ENCODE measurements around the gene GAA. TPM values are rescaled to one million over a fixed set of nuclear protein-coding genes. Genes with fewer than 3 reads are reported as not detected.

The GAA gene
- total RNA-seq, 1 donor from 2014 or later = 143 TPM

- ATAC-seq = no peak
Measured at GRCh38 chr17:80060644-80061043, 40.7 kb upstream of the GAA start.

GRCh38 chr17:80061421-80061820 lies 40.0 kb upstream of the GAA start:
- no peak for DNase-seq
- peaks cover 8% of the 10 kb centered on the region for H3K36me3 ChIP-seq
- no peaks in the 10 kb centered on the region for H3K9me3 ChIP-seq
- ATAC-seq = no peak
- H3K27ac ChIP-seq = no peak overlapping the region
- H3K27me3 ChIP-seq (ENCODE audit: low read depth) = no peaks in the 10 kb centered on the region
- peaks cover 7% of the 10 kb centered on the region for H3K4me1 ChIP-seq
- intact Hi-C loops (cut with DNase I) = no loop called here
- TF ChIP-seq CTCF (IDR thresholded peaks at IDR 0.05) = no peak
- H3K4me3 ChIP-seq = no peak overlapping the region

More at GRCh38 chr17:80060644-80061043, 40.7 kb upstream of the GAA start:
- TF ChIP-seq CTCF (IDR thresholded peaks at IDR 0.05) = no peak
- intact Hi-C loops (cut with DNase I) = no loop called here
- H3K36me3 ChIP-seq = peaks cover 8% of the 10 kb centered on the region
- H3K4me3 ChIP-seq = no peak overlapping the region
- DNase-seq = no peak
- H3K27me3 ChIP-seq (ENCODE audit: low read depth) = no peaks in the 10 kb centered on the region
- H3K9me3 ChIP-seq = no peaks in the 10 kb centered on the region
- H3K27ac ChIP-seq = no peak overlapping the region
- H3K4me1 ChIP-seq = peaks cover 7% of the 10 kb centered on the region

- peak; percentile 72 for DNase-seq
- Histone ChIP-seq H3K27ac (peak overlapping the region; percentile 36), H3K4me1 (peaks cover 21% of the 10 kb centered on the region)
Measured at GRCh38 chr17:80063830-80064585, 37.4 kb upstream of the GAA start.

GRCh38 chr17:80064696-80065095 lies 36.7 kb upstream of the GAA start:
- ATAC-seq = peak in 1 of 2 donors; percentile 13
- peak overlapping the region; percentile 36 for H3K27ac ChIP-seq
- H3K4me1 ChIP-seq = peaks cover 28% of the 10 kb centered on the region
- H3K4me3 ChIP-seq = no peak overlapping the region
- TF ChIP-seq CTCF (IDR thresholded peaks at IDR 0.05) = no peak
- H3K36me3 ChIP-seq = no peaks in the 10 kb centered on the region
- no peaks in the 10 kb centered on the region for H3K27me3 ChIP-seq (ENCODE audit: low read depth)
- intact Hi-C loops (cut with DNase I) = no loop called here
- no peak for DNase-seq
- no peaks in the 10 kb centered on the region for H3K9me3 ChIP-seq

More at GRCh38 chr17:80063830-80064585, 37.4 kb upstream of the GAA start:
- intact Hi-C loops (cut with DNase I) = no loop called here
- no peaks in the 10 kb centered on the region for H3K27me3 ChIP-seq (ENCODE audit: low read depth)
- no peaks in the 10 kb centered on the region for H3K9me3 ChIP-seq
- H3K4me3 ChIP-seq = no peak overlapping the region
- peaks cover 1% of the 10 kb centered on the region for H3K36me3 ChIP-seq
- no peak for TF ChIP-seq CTCF (IDR thresholded peaks at IDR 0.05)
- peak; percentile 73 to 83 for ATAC-seq

- DNase-seq (no peak), ATAC-seq (no peak)
- Histone ChIP-seq H3K9me3 (no peaks in the 10 kb centered on the region), H3K27ac (no peak overlapping the region), H3K27me3 (ENCODE audit: low read depth) (no peaks in the 10 kb centered on the region), H3K36me3 (no peaks in the 10 kb centered on the region), H3K4me3 (no peak overlapping the region), H3K4me1 (peaks cover 37% of the 10 kb centered on the region)
- intact Hi-C loops (cut with DNase I) = no loop called here
- no peak for TF ChIP-seq CTCF (IDR thresholded peaks at IDR 0.05)
Measured at GRCh38 chr17:80065478-80066170, 35.8 kb upstream of the GAA start.
